Astrocyte (in vitro differentiated cells and primary cell): ENCODE data around the gene OXGR1.

ENCODE experiments used
- EZH2 ChIP-seq: IDR thresholded peaks from 2 replicates; pipeline ENCODE4 v1.6.1; 2012; ENCODE audit warnings: mild to moderate bottlenecking, low read length, inconsistent platforms; ENCODE audit not compliant: insufficient read depth
- TF ChIP-seq, protein P1 (sequence below): IDR thresholded peaks from 2 replicates; pipeline ENCODE4 v1.5.1; 2011; ENCODE audit warnings: low read depth, mild to moderate bottlenecking, inconsistent platforms, low read length, moderate library complexity; ENCODE audit not compliant: insufficient read depth

DNA sequence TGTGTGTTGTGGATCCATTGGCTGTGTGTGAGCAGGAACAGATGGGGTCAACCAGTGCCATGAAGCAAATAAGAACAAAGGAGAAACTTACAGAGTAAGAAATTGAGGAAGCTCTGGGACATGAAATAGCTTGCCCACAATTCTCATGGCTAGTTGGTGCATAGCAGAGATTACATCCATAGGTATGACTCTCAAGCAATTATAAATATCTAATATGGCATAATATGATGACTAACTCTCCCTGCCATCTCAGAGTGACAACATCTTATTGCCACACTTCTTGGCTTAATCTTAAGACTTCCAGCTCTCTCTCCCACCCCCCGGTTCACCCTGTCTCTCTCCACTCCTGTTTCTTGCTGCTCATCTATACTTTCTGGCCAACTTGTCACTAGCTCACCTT is 53.3 kb downstream of the OXGR1 start:
- TF ChIP-seq, protein P1, sequence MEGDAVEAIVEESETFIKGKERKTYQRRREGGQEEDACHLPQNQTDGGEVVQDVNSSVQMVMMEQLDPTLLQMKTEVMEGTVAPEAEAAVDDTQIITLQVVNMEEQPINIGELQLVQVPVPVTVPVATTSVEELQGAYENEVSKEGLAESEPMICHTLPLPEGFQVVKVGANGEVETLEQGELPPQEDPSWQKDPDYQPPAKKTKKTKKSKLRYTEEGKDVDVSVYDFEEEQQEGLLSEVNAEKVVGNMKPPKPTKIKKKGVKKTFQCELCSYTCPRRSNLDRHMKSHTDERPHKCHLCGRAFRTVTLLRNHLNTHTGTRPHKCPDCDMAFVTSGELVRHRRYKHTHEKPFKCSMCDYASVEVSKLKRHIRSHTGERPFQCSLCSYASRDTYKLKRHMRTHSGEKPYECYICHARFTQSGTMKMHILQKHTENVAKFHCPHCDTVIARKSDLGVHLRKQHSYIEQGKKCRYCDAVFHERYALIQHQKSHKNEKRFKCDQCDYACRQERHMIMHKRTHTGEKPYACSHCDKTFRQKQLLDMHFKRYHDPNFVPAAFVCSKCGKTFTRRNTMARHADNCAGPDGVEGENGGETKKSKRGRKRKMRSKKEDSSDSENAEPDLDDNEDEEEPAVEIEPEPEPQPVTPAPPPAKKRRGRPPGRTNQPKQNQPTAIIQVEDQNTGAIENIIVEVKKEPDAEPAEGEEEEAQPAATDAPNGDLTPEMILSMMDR, result no peak
- TF ChIP-seq EZH2, result no peak
